ENCODE data around the gene PHF19. TPM values are rescaled to one million over a fixed set of nuclear protein-coding genes. Genes with fewer than 3 reads are reported as not detected.

PHF19 gene
- polyA plus RNA-seq, 1 donor from 2014 or later, result 4.9 TPM

GRCh38 chr9:120832807-120833206, 44.2 kb downstream of the PHF19 start:
- no peaks in the 10 kb centered on the region for H3K36me3 ChIP-seq (ENCODE audit: insufficient read depth, low read length)
- H3F3A ChIP-seq (ENCODE audit: insufficient read depth, low read length, poor library complexity, severe bottlenecking), result no peaks in the 10 kb centered on the region
- no peak overlapping the region for H2AFZ ChIP-seq (ENCODE audit: low read depth, low read length)
- H4K20me1 ChIP-seq (ENCODE audit: insufficient read depth), result no peaks in the 10 kb centered on the region
- no peaks in the 10 kb centered on the region for H3K9me2 ChIP-seq (ENCODE audit: insufficient read depth, low read length)
- H3K27me3 ChIP-seq (ENCODE audit: insufficient read depth, low read depth, low read length), result no peaks in the 10 kb centered on the region
- no peak overlapping the region for H3K4me3 ChIP-seq (ENCODE audit: low read length)
- H3K27ac ChIP-seq (ENCODE audit: low read length), result no peak overlapping the region
- no peaks in the 10 kb centered on the region for H3K9me3 ChIP-seq (ENCODE audit: low read length)
- no peak for TF ChIP-seq EZH2 (IDR thresholded peaks at IDR 0.05; ENCODE audit: borderline replicate concordance, insufficient read depth, low read length, poor library complexity, severe bottlenecking)
- no peak for TF ChIP-seq CTCF (IDR thresholded peaks at IDR 0.05; ENCODE audit: poor library complexity, severe bottlenecking)
- TF ChIP-seq RAD21 (conservative IDR thresholded peaks at IDR 0.05), result no peak
- no peak for TF ChIP-seq TAF1 (IDR thresholded peaks at IDR 0.05; ENCODE audit: low read depth)
- H3K79me2 ChIP-seq (replicated peaks; ENCODE audit: insufficient read depth, low read length), result peaks cover under 1% of the 10 kb centered on the region
- H3K9ac ChIP-seq (ENCODE audit: low read length), result no peak overlapping the region
- H3K4me2 ChIP-seq (ENCODE audit: low read length), result no peak overlapping the region

- Histone ChIP-seq H3K36me3 (ENCODE audit: insufficient read depth, low read length) (no peaks in the 10 kb centered on the region), H3K4me3 (ENCODE audit: low read length) (no peak overlapping the region), H3K4me2 (ENCODE audit: low read length) (no peak overlapping the region), H4K20me1 (ENCODE audit: insufficient read depth) (no peaks in the 10 kb centered on the region), H3K27ac (ENCODE audit: low read length) (no peak overlapping the region), H3K9me3 (ENCODE audit: low read length) (no peaks in the 10 kb centered on the region), H2AFZ (ENCODE audit: low read depth, low read length) (no peak overlapping the region), H3K79me2 (replicated peaks; ENCODE audit: insufficient read depth, low read length) (no peaks in the 10 kb centered on the region), H3F3A (ENCODE audit: insufficient read depth, low read length, poor library complexity, severe bottlenecking) (no peaks in the 10 kb centered on the region), H3K9me2 (ENCODE audit: insufficient read depth, low read length) (no peaks in the 10 kb centered on the region), H3K27me3 (ENCODE audit: insufficient read depth, low read depth, low read length) (no peaks in the 10 kb centered on the region), H3K9ac (ENCODE audit: low read length) (no peak overlapping the region)
- no peak for TF ChIP-seq EP300 (conservative IDR thresholded peaks at IDR 0.05; ENCODE audit: poor library complexity, severe bottlenecking)
- no peak for TF ChIP-seq RAD21 (conservative IDR thresholded peaks at IDR 0.05)
- no peak for TF ChIP-seq MXI1 (conservative IDR thresholded peaks at IDR 0.05; ENCODE audit: poor library complexity, severe bottlenecking)
- no peak for TF ChIP-seq REST (IDR thresholded peaks at IDR 0.05; ENCODE audit: borderline replicate concordance)
- TF ChIP-seq POLR2AphosphoS5 (IDR thresholded peaks at IDR 0.05), result no peak
- no peak for TF ChIP-seq CTCF (IDR thresholded peaks at IDR 0.05; ENCODE audit: poor library complexity, severe bottlenecking)
Observed at GRCh38 chr9:120830865-120831264, 46.1 kb downstream of the PHF19 start.

All from neural cell (in vitro differentiated cells).